OCI-LY7 (cell line): ENCODE data around the gene SLCO2A1. TPM values are rescaled to one million over a fixed set of nuclear protein-coding genes. Genes with fewer than 3 reads are reported as not detected.

ENCODE experiments used
- BruUV-seq: library from RNA; stranded (reverse); fragments of 400-500 nt; replicated peaks from 2 replicates; lab custom pipeline; 2021; lab: Mats Ljungman, UMichigan
- CTCF ChIA-PET: fragments of 300-600 bp; sonication (Branson Sonifier 250); formaldehyde crosslinking; loops from one replicate; lab custom pipeline; 2022; ENCODE audit warnings: antibody characterized with exemption; ENCODE audit not compliant: unreplicated experiment; lab: Charles Lee
- POLR2A ChIA-PET: fragments of 300-600 bp; sonication (Branson Sonifier 250); formaldehyde crosslinking; loops from one replicate; lab custom pipeline; 2022; ENCODE audit warnings: antibody characterized with exemption; lab: Charles Lee
- DNase-seq: peaks from one replicate; pipeline ENCODE4 v3.0.0-alpha.2; 2015; ENCODE audit warnings: low spot score
- H2AFZ ChIP-seq: fragments of 200-600 bp; sonication (generic), shearing (Covaris generic); 2 replicates; pipeline ENCODE4 v1.6.1; 2014; ENCODE audit warnings: mild to moderate bottlenecking, antibody characterized with exemption, low read length, moderate library complexity
- H3K27ac ChIP-seq: fragments of 200-600 bp; sonication (generic); 2 replicates; pipeline ENCODE4 v1.5.1; 2014; ENCODE audit warnings: mixed run types, low read depth, mild to moderate bottlenecking, moderate library complexity, low read length, inconsistent platforms; ENCODE audit not compliant: poor library complexity, severe bottlenecking
- H3K36me3 ChIP-seq: fragments of 200-600 bp; sonication (generic); 2 replicates; pipeline ENCODE4 v1.6.1; 2014; ENCODE audit warnings: mild to moderate bottlenecking, antibody characterized with exemption, low read length, moderate library complexity, mixed read lengths; ENCODE audit not compliant: insufficient read depth
- H3K4me1 ChIP-seq: fragments of 200-600 bp; sonication (generic); 2 replicates; pipeline ENCODE4 v1.5.1; 2014; ENCODE audit warnings: mild to moderate bottlenecking, low read length; ENCODE audit not compliant: insufficient read depth, poor library complexity, severe bottlenecking
- H3K4me2 ChIP-seq: fragments of 200-600 bp; sonication (generic); 2 replicates; pipeline ENCODE4 v1.6.1; 2014; ENCODE audit warnings: mild to moderate bottlenecking, low read length
- H3K4me3 ChIP-seq: fragments of 200-600 bp; sonication (generic); 2 replicates; pipeline ENCODE4 v1.5.1; 2014; ENCODE audit warnings: mild to moderate bottlenecking, low read depth, low read length; ENCODE audit not compliant: poor library complexity, severe bottlenecking
- H3K79me2 ChIP-seq: fragments of 200-600 bp; sonication (generic); 2 replicates; pipeline ENCODE4 v1.6.1; 2016; ENCODE audit warnings: low read depth, mild to moderate bottlenecking, low read length, moderate library complexity, mixed read lengths; ENCODE audit not compliant: insufficient read depth
- H3K9me2 ChIP-seq: fragments of 200-600 bp; sonication (generic); 2 replicates; pipeline ENCODE4 v1.6.1; 2016; ENCODE audit warnings: mild to moderate bottlenecking, low read length, mixed read lengths; ENCODE audit not compliant: insufficient read depth
- H3K9me3 ChIP-seq: fragments of 200-600 bp; sonication (generic); 2 replicates; pipeline ENCODE4 v1.6.1; 2014; ENCODE audit warnings: mild to moderate bottlenecking, mixed run types, low read length, mixed read lengths
- H4K20me1 ChIP-seq: fragments of 200-600 bp; sonication (generic); 2 replicates; pipeline ENCODE4 v1.6.1; 2014; ENCODE audit warnings: mild to moderate bottlenecking, antibody characterized with exemption, low read length, moderate library complexity, mixed read lengths; ENCODE audit not compliant: insufficient read depth
- EZH2phosphoT487 ChIP-seq: fragments of 200-600 bp; sonication (generic); IDR thresholded peaks from 2 replicates; pipeline ENCODE4 v1.6.1; 2018; ENCODE audit warnings: low read depth, borderline replicate concordance, mild to moderate bottlenecking, mixed run types, antibody characterized with exemption, low read length, moderate library complexity, mixed read lengths
- intact Hi-C: fragments of 100-400 bp; cut with micrococcal nuclease; formaldehyde crosslinking; loops from one replicate; pipeline ENCODE4 v1.10.0; 2022; ENCODE audit not compliant: unreplicated experiment
- total RNA-seq, 2 experiments: library from RNA; depleted of rRNA in 1 of 2; stranded (reverse); fragments of >200 nt in 1 of 2; shearing (Covaris generic) in 1 of 2; gene quantifications; 2 replicates each; pipeline ENCODE4 v1.2.3, GENCODE V29; 2014 to 2022
- TF ChIP-seq, protein P1 (sequence below): fragments of 200-600 bp; sonication (generic); conservative IDR thresholded peaks from 2 replicates; pipeline ENCODE4 v1.5.1; 2014; ENCODE audit warnings: mild to moderate bottlenecking, antibody characterized with exemption, low read length, moderate library complexity, mixed read lengths

SLCO2A1 gene
- total RNA-seq, 2 experiments from 2014 or later, result not detected

DNA sequence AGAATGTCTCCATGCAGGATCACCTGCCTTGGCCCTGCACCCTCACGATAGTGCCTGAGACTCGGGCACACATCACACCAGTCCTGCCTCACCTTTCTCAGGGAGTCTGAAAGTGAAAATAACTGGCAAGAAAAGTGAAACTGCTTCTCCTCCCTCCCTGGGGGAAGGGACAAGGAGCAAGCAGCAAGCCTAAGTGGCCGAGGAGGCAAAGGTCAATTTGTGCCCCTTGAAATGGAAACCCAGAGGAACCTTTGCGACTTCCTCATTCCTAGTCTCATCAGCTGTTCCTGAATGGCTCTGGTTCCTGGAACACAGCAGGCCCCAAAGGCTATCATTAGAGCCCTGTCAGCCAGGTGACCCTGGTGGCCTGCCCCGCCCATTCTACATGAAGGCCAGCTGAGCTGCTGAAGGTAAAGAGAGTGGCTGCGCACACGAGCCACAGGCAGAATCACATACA, 28.0 kb upstream of the SLCO2A1 start:
- no peaks in the 10 kb centered on the region for H3K4me1 ChIP-seq
- no peaks in the 10 kb centered on the region for H3K79me2 ChIP-seq
- no peaks in the 10 kb centered on the region for H3K9me2 ChIP-seq
- no peak overlapping the region for H3K27ac ChIP-seq
- H3K9me3 ChIP-seq, result no peaks in the 10 kb centered on the region
- CTCF ChIA-PET, result interaction anchor here (0.6 kb wide), 1 partner anchor 1305 kb away, joined by 3 read pairs; no protein-coding TSS in a partner anchor
- H2AFZ ChIP-seq, result no peak overlapping the region
- DNase-seq, result no peak
- H4K20me1 ChIP-seq, result no peaks in the 10 kb centered on the region
- H3K4me3 ChIP-seq, result no peak overlapping the region
- no TSS peak for BruUV-seq
- H3K36me3 ChIP-seq, result no peaks in the 10 kb centered on the region
- POLR2A ChIA-PET, result no interaction called here
- intact Hi-C loops, result no loop called here
- no peak overlapping the region for H3K4me2 ChIP-seq
- TF ChIP-seq EZH2phosphoT487, result no peak
- TF ChIP-seq, protein P1, sequence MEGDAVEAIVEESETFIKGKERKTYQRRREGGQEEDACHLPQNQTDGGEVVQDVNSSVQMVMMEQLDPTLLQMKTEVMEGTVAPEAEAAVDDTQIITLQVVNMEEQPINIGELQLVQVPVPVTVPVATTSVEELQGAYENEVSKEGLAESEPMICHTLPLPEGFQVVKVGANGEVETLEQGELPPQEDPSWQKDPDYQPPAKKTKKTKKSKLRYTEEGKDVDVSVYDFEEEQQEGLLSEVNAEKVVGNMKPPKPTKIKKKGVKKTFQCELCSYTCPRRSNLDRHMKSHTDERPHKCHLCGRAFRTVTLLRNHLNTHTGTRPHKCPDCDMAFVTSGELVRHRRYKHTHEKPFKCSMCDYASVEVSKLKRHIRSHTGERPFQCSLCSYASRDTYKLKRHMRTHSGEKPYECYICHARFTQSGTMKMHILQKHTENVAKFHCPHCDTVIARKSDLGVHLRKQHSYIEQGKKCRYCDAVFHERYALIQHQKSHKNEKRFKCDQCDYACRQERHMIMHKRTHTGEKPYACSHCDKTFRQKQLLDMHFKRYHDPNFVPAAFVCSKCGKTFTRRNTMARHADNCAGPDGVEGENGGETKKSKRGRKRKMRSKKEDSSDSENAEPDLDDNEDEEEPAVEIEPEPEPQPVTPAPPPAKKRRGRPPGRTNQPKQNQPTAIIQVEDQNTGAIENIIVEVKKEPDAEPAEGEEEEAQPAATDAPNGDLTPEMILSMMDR, result no peak

DNA sequence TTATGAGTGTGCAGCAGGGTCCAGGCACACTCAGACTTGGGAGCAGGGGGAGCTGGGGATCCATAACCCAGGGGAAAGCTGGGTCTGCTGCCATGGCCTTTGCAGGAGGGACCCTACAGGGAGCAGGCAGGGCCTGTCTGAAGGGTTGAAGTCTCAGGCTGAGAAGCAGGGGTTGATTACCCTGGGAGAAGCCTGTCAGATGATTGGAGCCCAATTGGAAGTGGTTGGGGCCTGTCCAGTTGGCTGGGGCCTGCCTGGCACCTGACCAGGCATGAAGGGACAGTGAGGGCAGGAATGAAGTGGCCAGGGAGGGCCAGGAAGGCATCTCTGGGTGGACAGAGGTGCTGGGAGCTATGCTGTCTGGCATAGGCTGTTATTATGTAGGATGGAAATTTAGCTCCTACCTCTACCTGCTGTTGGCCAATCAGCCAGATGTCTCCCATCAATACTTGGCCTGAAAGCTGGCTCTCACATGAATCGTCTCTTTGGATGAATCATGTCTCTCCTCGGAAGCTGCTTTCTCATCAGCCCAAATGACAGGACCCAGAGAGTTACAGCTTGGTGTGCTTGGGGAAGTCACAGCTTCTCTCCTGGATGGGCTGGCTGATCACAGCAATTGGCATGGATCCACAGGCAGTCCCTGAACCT, 27.4 kb upstream of the SLCO2A1 start:
- no peak overlapping the region for H3K4me2 ChIP-seq
- no peaks in the 10 kb centered on the region for H3K9me2 ChIP-seq
- H3K27ac ChIP-seq, result no peak overlapping the region
- no peaks in the 10 kb centered on the region for H3K4me1 ChIP-seq
- H3K9me3 ChIP-seq, result no peaks in the 10 kb centered on the region
- intact Hi-C loops, result no loop called here
- no peaks in the 10 kb centered on the region for H4K20me1 ChIP-seq
- no peaks in the 10 kb centered on the region for H3K36me3 ChIP-seq
- no peaks in the 10 kb centered on the region for H3K79me2 ChIP-seq
- DNase-seq, result no peak
- H3K4me3 ChIP-seq, result no peak overlapping the region
- TF ChIP-seq, protein P1, result no peak
- no peak for TF ChIP-seq EZH2phosphoT487
- CTCF ChIA-PET, result no interaction called here
- no peak overlapping the region for H2AFZ ChIP-seq
- POLR2A ChIA-PET, result no interaction called here
- BruUV-seq, result no TSS peak

DNA sequence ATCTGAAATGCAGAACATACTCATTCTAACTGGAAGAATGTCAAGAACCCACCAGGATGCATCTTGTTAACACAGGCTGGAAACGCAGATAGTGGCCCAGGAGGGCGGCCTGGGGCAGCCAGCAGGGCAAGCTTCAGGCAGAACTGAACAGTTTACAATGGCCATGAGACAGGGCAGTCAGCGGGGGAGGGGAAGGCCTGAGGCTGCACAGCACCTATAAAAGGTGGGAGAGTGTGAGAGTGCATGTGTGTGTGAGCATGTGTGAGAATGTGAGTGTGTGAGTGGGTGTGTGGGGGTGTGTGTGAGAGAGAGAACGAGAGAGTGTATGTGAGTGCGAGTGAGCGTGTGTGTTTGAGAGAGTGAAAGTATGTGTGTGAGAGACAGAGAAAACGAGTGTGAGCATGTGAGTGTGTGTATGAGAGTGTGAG, 26.8 kb upstream of the SLCO2A1 start:
- Histone ChIP-seq H3K79me2 (no peaks in the 10 kb centered on the region), H3K4me1 (no peaks in the 10 kb centered on the region), H3K36me3 (no peaks in the 10 kb centered on the region), H3K9me3 (no peaks in the 10 kb centered on the region), H2AFZ (no peak overlapping the region), H3K9me2 (no peaks in the 10 kb centered on the region), H4K20me1 (no peaks in the 10 kb centered on the region), H3K27ac (no peak overlapping the region), H3K4me3 (no peak overlapping the region), H3K4me2 (no peak overlapping the region)
- intact Hi-C loops, result no loop called here
- ChIA-PET CTCF (no interaction called here), POLR2A (no interaction called here)
- no TSS peak for BruUV-seq
- DNase-seq, result no peak
- TF ChIP-seq, protein P1, result no peak
- no peak for TF ChIP-seq EZH2phosphoT487
